ENCODE data around the gene LUC7L2.

Gene LUC7L2

DNA sequence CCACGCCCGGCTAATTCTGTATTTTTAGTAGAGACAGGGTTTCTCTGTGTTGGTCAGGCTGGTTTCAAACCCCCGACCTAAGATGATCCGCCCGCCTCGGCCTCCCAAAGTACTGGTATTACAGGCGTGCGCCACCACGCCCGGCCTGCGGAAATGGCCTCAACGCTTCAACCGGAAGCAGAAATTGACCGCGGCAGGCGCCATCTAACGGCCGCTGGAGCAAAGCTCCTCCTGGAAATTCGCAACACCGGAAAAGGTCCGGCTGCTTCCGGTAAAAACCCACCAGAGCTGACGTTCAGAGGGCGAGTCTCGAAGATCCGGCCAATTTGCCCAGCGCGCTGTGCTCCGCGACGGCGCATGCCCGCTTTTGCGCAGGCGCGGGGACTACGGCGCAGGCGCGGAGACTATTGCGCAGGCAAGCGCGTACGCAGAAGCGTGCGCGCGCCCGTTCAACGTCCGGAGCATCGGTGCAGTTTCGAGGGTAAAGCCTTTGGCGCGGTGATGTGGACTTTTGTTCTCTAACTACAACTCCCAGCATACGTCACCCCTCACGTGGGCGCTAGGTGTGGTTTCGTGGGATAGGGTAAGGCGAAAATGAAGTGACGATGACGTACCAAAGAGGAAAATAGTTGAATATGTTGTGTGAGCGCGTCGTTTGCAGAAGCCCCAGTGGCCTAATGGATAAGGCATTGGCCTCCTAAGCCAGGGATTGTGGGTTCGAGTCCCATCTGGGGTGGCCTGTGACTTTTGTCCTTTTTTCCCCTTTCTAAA is 19.5 kb upstream of the LUC7L2 start:
- TF ChIP-seq TAF1 (IDR thresholded peaks at IDR 0.05; ENCODE audit: borderline replicate concordance, insufficient read depth, low read length) (peak; percentile 55; the same call in 1 of the 2 replicates), POLR2AphosphoS5 (IDR thresholded peaks at IDR 0.05; ENCODE audit: low read depth, low read length) (no peak; the same call in 1 of the 2 replicates), FOXP2 (optimal IDR thresholded peaks at IDR 0.05; ENCODE audit: borderline replicate concordance, extremely low read depth, extremely low read length, insufficient read depth) (no peak), SIN3A (IDR thresholded peaks at IDR 0.05; ENCODE audit: borderline replicate concordance, insufficient read depth, low read length) (no peak)
- TF ChIP-seq, protein P1, sequence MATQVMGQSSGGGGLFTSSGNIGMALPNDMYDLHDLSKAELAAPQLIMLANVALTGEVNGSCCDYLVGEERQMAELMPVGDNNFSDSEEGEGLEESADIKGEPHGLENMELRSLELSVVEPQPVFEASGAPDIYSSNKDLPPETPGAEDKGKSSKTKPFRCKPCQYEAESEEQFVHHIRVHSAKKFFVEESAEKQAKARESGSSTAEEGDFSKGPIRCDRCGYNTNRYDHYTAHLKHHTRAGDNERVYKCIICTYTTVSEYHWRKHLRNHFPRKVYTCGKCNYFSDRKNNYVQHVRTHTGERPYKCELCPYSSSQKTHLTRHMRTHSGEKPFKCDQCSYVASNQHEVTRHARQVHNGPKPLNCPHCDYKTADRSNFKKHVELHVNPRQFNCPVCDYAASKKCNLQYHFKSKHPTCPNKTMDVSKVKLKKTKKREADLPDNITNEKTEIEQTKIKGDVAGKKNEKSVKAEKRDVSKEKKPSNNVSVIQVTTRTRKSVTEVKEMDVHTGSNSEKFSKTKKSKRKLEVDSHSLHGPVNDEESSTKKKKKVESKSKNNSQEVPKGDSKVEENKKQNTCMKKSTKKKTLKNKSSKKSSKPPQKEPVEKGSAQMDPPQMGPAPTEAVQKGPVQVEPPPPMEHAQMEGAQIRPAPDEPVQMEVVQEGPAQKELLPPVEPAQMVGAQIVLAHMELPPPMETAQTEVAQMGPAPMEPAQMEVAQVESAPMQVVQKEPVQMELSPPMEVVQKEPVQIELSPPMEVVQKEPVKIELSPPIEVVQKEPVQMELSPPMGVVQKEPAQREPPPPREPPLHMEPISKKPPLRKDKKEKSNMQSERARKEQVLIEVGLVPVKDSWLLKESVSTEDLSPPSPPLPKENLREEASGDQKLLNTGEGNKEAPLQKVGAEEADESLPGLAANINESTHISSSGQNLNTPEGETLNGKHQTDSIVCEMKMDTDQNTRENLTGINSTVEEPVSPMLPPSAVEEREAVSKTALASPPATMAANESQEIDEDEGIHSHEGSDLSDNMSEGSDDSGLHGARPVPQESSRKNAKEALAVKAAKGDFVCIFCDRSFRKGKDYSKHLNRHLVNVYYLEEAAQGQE (IDR thresholded peaks at IDR 0.05; ENCODE audit: insufficient read depth in 1 of 2, low read depth in 2 of 2, low read length in 2 of 2): 0 out of 4 replicates have a peak, but pooled peaks of 1 of the 2 experiments have one; percentile 20

DNA sequence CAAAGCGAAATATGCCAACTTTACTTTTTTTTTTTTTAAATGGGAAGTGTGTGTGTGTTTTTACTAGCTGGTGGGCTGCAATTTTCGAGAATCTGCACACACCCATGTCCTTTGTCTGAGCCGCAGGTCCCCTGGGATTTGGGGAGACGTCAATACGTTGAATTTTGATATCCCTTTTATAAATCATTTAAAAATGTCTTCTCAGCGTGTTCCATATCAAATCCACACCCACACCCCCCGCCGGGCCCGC is 19.0 kb upstream of the LUC7L2 start:
- TF ChIP-seq FOXP2 (optimal IDR thresholded peaks at IDR 0.05; ENCODE audit: borderline replicate concordance, extremely low read depth, extremely low read length, insufficient read depth) (no peak), POLR2AphosphoS5 (IDR thresholded peaks at IDR 0.05; ENCODE audit: low read depth, low read length) (no peak), TAF1 (IDR thresholded peaks at IDR 0.05; ENCODE audit: borderline replicate concordance, insufficient read depth, low read length) (no peak; the same call in 1 of the 2 replicates), SIN3A (IDR thresholded peaks at IDR 0.05; ENCODE audit: borderline replicate concordance, insufficient read depth, low read length) (no peak)
- TF ChIP-seq, protein P1 (IDR thresholded peaks at IDR 0.05; ENCODE audit: insufficient read depth in 1 of 2, low read depth in 2 of 2, low read length in 2 of 2): no peak

DNA sequence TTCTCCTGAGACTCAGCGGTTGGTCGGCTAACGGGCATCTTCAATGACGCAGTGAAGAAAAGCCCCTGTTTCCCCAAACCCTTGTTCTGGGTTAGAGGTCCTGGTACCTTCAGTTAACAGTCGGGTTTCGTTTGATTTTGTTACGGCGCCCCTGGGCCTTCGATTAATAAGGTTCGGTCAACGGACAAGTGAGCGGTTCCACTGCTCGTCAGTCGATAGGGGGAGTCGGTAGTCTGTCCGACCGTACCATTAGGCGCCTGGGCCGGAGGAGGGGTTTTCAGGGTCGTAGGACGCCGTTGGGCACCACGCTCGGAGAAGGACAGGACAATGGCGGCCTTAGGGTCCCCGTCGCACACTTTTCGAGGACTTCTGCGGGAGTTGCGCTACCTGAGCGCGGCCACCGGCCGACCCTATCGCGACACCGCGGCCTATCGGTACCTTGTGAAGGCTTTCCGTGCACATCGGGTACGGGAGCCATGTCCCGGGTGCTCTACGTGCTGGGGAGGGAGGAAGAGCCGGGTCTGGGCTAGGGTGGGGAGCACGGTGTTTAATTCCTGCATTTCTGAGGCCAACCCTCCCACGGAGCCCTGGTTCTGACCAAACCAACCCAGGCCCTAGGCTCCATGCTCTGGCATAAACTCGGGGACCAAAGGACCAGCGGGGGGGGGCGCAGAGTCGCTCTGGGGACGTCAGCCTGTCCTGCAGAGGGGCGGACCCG is 18.5 kb upstream of the LUC7L2 start, which contains the start of gene FMC1:
Gene FMC1, plus strand, starts transcription at position 280 of the 718 bp plus-strand sequence. Its CDS starts 48 bp downstream, at position 328.
- TF ChIP-seq POLR2AphosphoS5 (IDR thresholded peaks at IDR 0.05; ENCODE audit: low read depth, low read length) (peak; percentile 73), SIN3A (IDR thresholded peaks at IDR 0.05; ENCODE audit: borderline replicate concordance, insufficient read depth, low read length) (no peak)

DNA sequence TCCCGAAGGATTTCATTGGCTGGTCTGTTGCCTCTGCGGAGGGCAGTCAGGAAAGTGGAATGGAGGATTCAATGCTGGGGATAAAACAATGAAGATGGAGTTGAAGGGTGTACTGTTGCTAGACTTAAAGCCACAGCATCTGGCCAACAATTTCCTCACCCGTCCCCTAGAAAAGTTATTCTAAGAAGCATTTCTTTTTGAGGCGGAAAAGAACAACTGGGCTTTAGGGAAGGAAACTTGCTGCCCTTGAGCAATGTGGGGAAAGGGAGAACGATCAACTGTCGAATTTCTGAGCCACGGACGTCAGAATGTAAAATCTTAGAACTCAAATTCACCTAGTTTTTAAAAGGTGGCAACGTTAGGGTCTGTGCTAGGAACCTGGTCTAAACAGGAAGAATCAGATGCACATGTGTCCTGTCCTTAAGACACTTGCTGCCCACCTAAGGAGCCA is 17.9 kb upstream of the LUC7L2 start:
- TF ChIP-seq TAF1 (IDR thresholded peaks at IDR 0.05; ENCODE audit: borderline replicate concordance, insufficient read depth, low read length): peak; percentile 75; the same call in 1 of the 2 replicates
- TF ChIP-seq POLR2AphosphoS5 (IDR thresholded peaks at IDR 0.05; ENCODE audit: low read depth, low read length): no peak

DNA sequence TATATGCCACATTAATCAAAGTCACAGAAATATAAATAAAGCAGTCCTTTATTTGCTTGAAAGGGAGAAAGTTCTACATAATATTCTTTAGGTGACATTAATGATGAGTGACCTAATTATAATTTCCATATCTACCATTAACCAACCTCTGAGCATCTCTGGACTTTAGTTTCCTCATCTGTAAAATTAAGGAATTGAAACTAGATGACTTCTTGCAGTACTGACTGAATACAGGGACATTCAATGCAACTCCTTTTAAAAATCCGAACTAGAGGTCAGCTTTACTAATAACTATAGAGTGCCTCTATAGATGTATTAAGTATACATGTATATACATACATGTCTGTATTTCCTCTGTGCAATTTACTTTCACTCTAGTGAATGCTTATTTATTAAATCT is 14.7 kb upstream of the LUC7L2 start:
- no peak for TF ChIP-seq TAF1 (IDR thresholded peaks at IDR 0.05; ENCODE audit: borderline replicate concordance, insufficient read depth, low read length)
- TF ChIP-seq FOXP2 (optimal IDR thresholded peaks at IDR 0.05; ENCODE audit: borderline replicate concordance, extremely low read depth, extremely low read length, insufficient read depth): no peak
- TF ChIP-seq POLR2AphosphoS5 (IDR thresholded peaks at IDR 0.05; ENCODE audit: low read depth, low read length): no peak
- TF ChIP-seq, protein P1 (IDR thresholded peaks at IDR 0.05; ENCODE audit: insufficient read depth in 1 of 2, low read depth in 2 of 2, low read length in 2 of 2): no peak
- no peak for TF ChIP-seq SIN3A (IDR thresholded peaks at IDR 0.05; ENCODE audit: borderline replicate concordance, insufficient read depth, low read length)

DNA sequence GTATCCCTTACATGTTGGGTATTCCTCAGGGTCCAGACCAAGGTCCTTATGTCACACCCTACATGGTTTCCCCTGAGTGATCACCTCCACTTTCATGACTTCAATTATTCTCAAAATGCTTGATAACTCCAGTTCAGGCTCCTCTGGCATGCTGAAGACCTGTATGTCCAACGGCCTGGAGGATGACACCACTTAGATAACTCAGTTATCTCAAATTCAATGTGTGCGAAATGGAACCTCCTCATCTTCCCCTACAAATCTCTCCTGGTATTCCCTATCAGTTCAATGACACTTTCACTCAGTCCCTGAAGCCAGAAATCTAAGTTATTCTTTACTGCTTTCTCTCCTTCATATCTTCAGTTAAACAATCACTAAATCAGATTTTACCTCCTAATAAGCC is 8.7 kb upstream of the LUC7L2 start:
- TF ChIP-seq FOXP2 (optimal IDR thresholded peaks at IDR 0.05; ENCODE audit: borderline replicate concordance, extremely low read depth, extremely low read length, insufficient read depth) (no peak), POLR2AphosphoS5 (IDR thresholded peaks at IDR 0.05; ENCODE audit: low read depth, low read length) (no peak), SIN3A (IDR thresholded peaks at IDR 0.05; ENCODE audit: borderline replicate concordance, insufficient read depth, low read length) (no peak), TAF1 (IDR thresholded peaks at IDR 0.05; ENCODE audit: borderline replicate concordance, insufficient read depth, low read length) (no peak)
- TF ChIP-seq, protein P1 (IDR thresholded peaks at IDR 0.05; ENCODE audit: insufficient read depth in 1 of 2, low read depth in 2 of 2, low read length in 2 of 2): no peak
